GM12891 (cell line): ENCODE results near the gene MT1X.

Experiments used
- PAX5 ChIP-seq: IDR thresholded peaks from 2 replicates; pipeline ENCODE4 v1.6.1; 2011; ENCODE audit warnings: low read length, moderate library complexity, mild to moderate bottlenecking; ENCODE audit not compliant: insufficient read depth, severe bottlenecking
- POLR2A ChIP-seq: IDR thresholded peaks from 2 replicates; pipeline ENCODE4 v1.6.1; 2011; ENCODE audit warnings: low read depth, low read length, control low read depth
- POLR2AphosphoS5 ChIP-seq: IDR thresholded peaks from 2 replicates; pipeline ENCODE4 v1.6.1; 2011; ENCODE audit warnings: low read depth, low read length, control low read depth
- POU2F2 ChIP-seq: IDR thresholded peaks from 2 replicates; pipeline ENCODE4 v1.6.1; 2011; ENCODE audit warnings: low read depth, mild to moderate bottlenecking, control low read depth, low read length, moderate library complexity
- TAF1 ChIP-seq: IDR thresholded peaks from 2 replicates; pipeline ENCODE4 v1.6.1; 2011; ENCODE audit warnings: low read depth, low read length, control low read depth

GRCh38 chr16:56641166-56641565 is 41.1 kb upstream of the MT1X start:
- TF ChIP-seq POLR2A (no peak), TAF1 (no peak), POLR2AphosphoS5 (no peak), PAX5 (no peak), POU2F2 (no peak)
